ENCODE measurements around the gene RBM15.
A peak's percentile ranks its signal among the peaks of the same experiment; 100 is the strongest.

The RBM15 gene

GRCh38 chr1:110321045-110321444 lies 18.1 kb upstream of the RBM15 start:
- no peak for DNase-seq (ENCODE audit: extremely low read depth in 1 of 2, low read depth in 1 of 2)

- DNase-seq (ENCODE audit: extremely low read depth in 1 of 2, low read depth in 1 of 2) = no peak
These were observed 17.3 kb upstream of the RBM15 start for GRCh38 chr1:110321846-110322245.

GRCh38 chr1:110324667-110325066 lies 14.5 kb upstream of the RBM15 start:
- no peak for DNase-seq (ENCODE audit: extremely low read depth in 1 of 2, low read depth in 1 of 2)

- no peak for DNase-seq (ENCODE audit: extremely low read depth in 1 of 2, low read depth in 1 of 2)
These were observed 12.4 kb upstream of the RBM15 start for GRCh38 chr1:110326826-110327225.

GRCh38 chr1:110328274-110328673 lies 10.9 kb upstream of the RBM15 start:
- DNase-seq (ENCODE audit: extremely low read depth in 1 of 2, low read depth in 1 of 2) = no peak

GRCh38 chr1:110328700-110329099 lies 10.5 kb upstream of the RBM15 start:
- no peak for DNase-seq (ENCODE audit: extremely low read depth in 1 of 2, low read depth in 1 of 2)

GRCh38 chr1:110335265-110335664 lies 3.9 kb upstream of the RBM15 start:
- DNase-seq (ENCODE audit: extremely low read depth in 1 of 2, low read depth in 1 of 2) = no peak

- no peak for DNase-seq (ENCODE audit: extremely low read depth in 1 of 2, low read depth in 1 of 2)
These were observed 2.7 kb upstream of the RBM15 start for GRCh38 chr1:110336300-110337039.

- no peak for DNase-seq (ENCODE audit: extremely low read depth in 1 of 2, low read depth in 1 of 2)
These were observed 1.4 kb upstream of the RBM15 start for GRCh38 chr1:110337704-110338308.

- peak; percentile 87 to 93 for DNase-seq (ENCODE audit: extremely low read depth in 1 of 2, low read depth in 1 of 2)
These were observed 780 bp upstream of the RBM15 start for GRCh38 chr1:110338309-110338885.

- peak in 1 of 2 donors; percentile 41 for DNase-seq (ENCODE audit: extremely low read depth in 1 of 2, low read depth in 1 of 2)
These were observed 430 bp downstream of the RBM15 start for GRCh38 chr1:110339407-110340206.

- DNase-seq (ENCODE audit: extremely low read depth in 1 of 2, low read depth in 1 of 2) = no peak
These were observed 961 bp downstream of the RBM15 start for GRCh38 chr1:110340207-110340468.

- no peak for DNase-seq (ENCODE audit: extremely low read depth in 1 of 2, low read depth in 1 of 2)
These were observed 2.1 kb downstream of the RBM15 start for GRCh38 chr1:110341146-110341871.

GRCh38 chr1:110341872-110342331 lies 2.7 kb downstream of the RBM15 start:
- no peak for DNase-seq (ENCODE audit: extremely low read depth in 1 of 2, low read depth in 1 of 2)

GRCh38 chr1:110343249-110343648 lies 4.1 kb downstream of the RBM15 start:
- DNase-seq (ENCODE audit: extremely low read depth in 1 of 2, low read depth in 1 of 2) = no peak

- DNase-seq (ENCODE audit: extremely low read depth in 1 of 2, low read depth in 1 of 2) = no peak
These were observed 5.0 kb downstream of the RBM15 start for GRCh38 chr1:110344152-110344551.

GRCh38 chr1:110345480-110345879 lies 6.3 kb downstream of the RBM15 start:
- no peak for DNase-seq (ENCODE audit: extremely low read depth in 1 of 2, low read depth in 1 of 2)

GRCh38 chr1:110346690-110347089 lies 7.5 kb downstream of the RBM15 start:
- no peak for DNase-seq (ENCODE audit: extremely low read depth in 1 of 2, low read depth in 1 of 2)

GRCh38 chr1:110347182-110347893 lies 8.2 kb downstream of the RBM15 start:
- DNase-seq (ENCODE audit: extremely low read depth in 1 of 2, low read depth in 1 of 2) = no peak

GRCh38 chr1:110348050-110348449 lies 8.9 kb downstream of the RBM15 start:
- no peak for DNase-seq (ENCODE audit: extremely low read depth in 1 of 2, low read depth in 1 of 2)
